GM12878 (cell line): ENCODE data around the gene METTL17.

ENCODE experiments used
- BRCA1 ChIP-seq: IDR thresholded peaks from 2 replicates; pipeline ENCODE4 v1.6.1; 2011; ENCODE audit warnings: low read depth, low read length, improper control_type of control experiment
- CTCF ChIP-seq, 3 experiments: IDR thresholded peaks in 2 of 3; conservative IDR thresholded peaks in 1 of 3; 2 replicates each; pipeline ENCODE4 v1.5.1; 2011; ENCODE audit warnings: low read depth in 3 of 3, low read length in 3 of 3, mild to moderate bottlenecking in 3 of 3, control low read depth in 2 of 3, moderate library complexity in 2 of 3, inconsistent platforms in 1 of 3, mixed read lengths in 1 of 3; ENCODE audit not compliant: control insufficient read depth in 2 of 3, insufficient read depth in 1 of 3; ENCODE audit errors: extremely low read depth in 1 of 3
- EP300 ChIP-seq, 2 experiments: fragments of 150-350 bp in 1 of 2; IDR thresholded peaks; 2 replicates each; pipeline ENCODE4 v1.6.1; 2011 to 2012; ENCODE audit warnings: low read depth in 2 of 2, low read length in 2 of 2, borderline replicate concordance in 1 of 2, improper control_type of control experiment in 1 of 2, inconsistent platforms in 1 of 2; ENCODE audit not compliant: control insufficient read depth in 1 of 2
- POLR2AphosphoS5 ChIP-seq: IDR thresholded peaks from 2 replicates; pipeline ENCODE4 v1.6.1; 2011; ENCODE audit warnings: mild to moderate bottlenecking, low read length, inconsistent platforms
- SP1 ChIP-seq: IDR thresholded peaks from one replicate; pipeline ENCODE4 v1.6.1; 2011; ENCODE audit warnings: low read depth, low read length
- TCF12 ChIP-seq: IDR thresholded peaks from 2 replicates; pipeline ENCODE4 v1.6.1; 2011; ENCODE audit warnings: low read depth, mild to moderate bottlenecking, low read length

- TF ChIP-seq POLR2AphosphoS5, result no peak
- TF ChIP-seq TCF12, result no peak
- TF ChIP-seq SP1, result no peak
- no peak for TF ChIP-seq EP300 (IDR thresholded peaks at IDR 0.05; ENCODE audit: borderline replicate concordance in 1 of 2, control insufficient read depth in 1 of 2, low read depth in 2 of 2, low read length in 2 of 2)
- no peak for TF ChIP-seq CTCF (IDR thresholded peaks at IDR 0.05 in 2 of 3, conservative IDR thresholded peaks at IDR 0.05 in 1 of 3; ENCODE audit: control insufficient read depth in 2 of 3, extremely low read depth in 1 of 3, insufficient read depth in 1 of 3, low read depth in 3 of 3, low read length in 3 of 3)
- no peak for TF ChIP-seq BRCA1
These were observed 47.0 kb downstream of the METTL17 start for GRCh38 chr14:21036751-21037150.
